Activated CD8-positive, alpha-beta memory T cell treated with anti-CD3 and anti-CD28 coated beads, Interleukin-2, amount 50 U/mL, for 1 hour (primary cell): ENCODE data around the gene DAB2IP.

Experiments
- DNase-seq: peaks from one replicate; pipeline ENCODE4 v3.0.0-alpha.2; 2020; ENCODE audit errors: extremely low read depth

DAB2IP gene

DNA sequence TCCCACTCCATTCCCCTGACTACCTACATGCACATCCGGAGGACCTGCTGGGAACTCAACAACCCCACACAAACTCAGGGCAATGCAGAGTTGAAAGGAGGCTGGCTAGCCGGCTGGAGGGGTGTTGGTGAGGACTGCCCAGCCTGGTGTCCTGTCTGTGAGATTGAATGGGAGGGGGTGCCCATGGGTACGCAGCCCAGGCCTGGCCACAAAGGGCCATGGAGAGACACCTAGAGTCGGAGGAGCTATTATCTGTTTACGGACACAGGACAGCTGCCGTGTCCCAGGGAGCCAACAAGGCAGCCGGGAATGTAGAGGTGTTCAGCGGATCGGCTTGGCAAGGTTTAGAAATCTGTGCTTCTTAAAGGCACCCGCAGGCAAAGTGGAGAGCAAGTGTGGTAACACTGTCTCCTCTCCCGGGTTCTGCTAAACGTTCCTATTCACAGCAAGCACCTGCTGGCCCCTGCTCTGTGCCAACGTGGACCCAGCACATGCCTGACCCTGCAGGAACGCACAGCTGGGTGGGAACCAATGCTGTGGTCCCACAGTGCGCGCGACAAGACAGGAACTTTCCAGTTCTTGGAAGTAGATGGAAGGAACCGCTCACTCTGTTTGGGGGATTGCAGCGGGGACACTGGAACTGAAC is 166.7 kb downstream of the DAB2IP start:
- DNase-seq, result no peak

- DNase-seq, result no peak
These were observed 167.5 kb downstream of the DAB2IP start for GRCh38 chr9:121818841-121819427.

- no peak for DNase-seq
These were observed 168.2 kb downstream of the DAB2IP start for GRCh38 chr9:121819428-121820231.

GRCh38 chr9:121820286-121821005 is 169.0 kb downstream of the DAB2IP start:
- DNase-seq, result no peak

DNA sequence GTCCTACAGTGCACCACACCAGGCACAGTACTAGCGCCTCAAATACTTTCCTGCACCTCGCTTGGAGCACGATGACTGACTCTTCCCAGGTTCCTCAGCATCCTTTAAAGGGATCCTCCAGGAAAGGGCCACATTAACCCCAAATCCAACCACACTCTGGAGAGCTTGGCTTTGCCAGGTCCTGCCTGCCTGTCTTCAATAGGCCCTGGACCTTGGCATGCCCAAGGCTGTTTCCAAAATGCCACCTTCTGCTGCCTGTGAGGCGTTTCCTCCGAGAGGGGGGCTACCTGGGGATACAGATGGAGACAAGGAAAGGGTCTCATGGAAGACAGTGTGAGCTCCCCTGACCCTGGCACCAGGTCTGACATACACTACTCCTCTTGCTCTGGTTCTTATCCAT is 169.9 kb downstream of the DAB2IP start:
- no peak for DNase-seq

- no peak for DNase-seq
These were observed 171.0 kb downstream of the DAB2IP start for GRCh38 chr9:121822093-121823085.

GRCh38 chr9:121823451-121824169 is 172.2 kb downstream of the DAB2IP start:
- DNase-seq, result no peak

DNA sequence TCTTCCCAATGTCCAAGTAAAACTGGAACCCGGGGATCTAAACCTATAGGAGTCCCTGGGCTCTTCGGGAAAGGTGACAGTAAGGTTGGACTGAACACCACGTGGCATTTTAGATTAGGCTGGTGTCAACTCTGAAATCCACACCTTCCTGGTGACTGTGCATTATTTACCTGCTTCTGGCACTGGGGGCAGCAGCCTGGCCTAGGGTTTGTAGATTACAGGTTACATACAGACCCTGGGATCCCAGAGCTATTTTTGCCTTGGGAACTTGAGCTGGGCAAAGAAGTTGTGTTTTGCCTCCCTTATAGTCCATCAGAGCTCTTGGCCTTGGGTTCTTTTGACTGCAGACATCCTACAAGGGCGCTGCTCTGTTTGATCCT is 173.2 kb downstream of the DAB2IP start:
- DNase-seq, result no peak

DNA sequence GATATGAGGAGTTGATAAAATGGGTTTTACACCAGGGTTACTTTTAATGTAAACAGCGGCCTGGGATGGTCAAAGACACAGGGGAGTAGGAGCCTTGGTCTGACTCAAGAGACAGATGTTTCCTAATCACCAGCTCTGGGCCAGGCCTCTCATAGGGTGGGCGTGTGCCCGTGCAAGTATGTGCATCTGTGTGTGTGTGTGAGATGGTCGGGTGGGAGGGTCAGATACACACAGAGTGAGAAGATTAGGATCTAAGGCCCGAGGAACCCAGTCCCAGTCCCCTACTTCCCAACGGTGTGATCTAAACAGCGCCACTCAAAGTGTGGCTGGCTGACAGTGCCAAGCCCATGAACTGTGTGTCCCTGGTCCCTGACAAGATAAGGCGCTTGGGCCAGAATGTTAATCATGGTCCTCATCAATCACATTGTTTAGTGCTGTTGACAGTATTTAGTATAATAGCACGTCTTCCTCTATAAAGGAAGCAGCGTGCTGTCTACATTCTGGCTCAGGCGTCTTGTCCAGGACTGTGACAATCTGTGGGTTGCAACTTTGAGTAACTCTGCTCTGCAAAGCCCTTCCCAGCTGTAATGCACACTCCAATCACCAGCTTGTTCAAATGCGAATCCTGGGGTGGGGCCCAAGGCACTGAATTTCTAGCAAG is 173.7 kb downstream of the DAB2IP start:
- DNase-seq, result no peak

- no peak for DNase-seq
These were observed 175.3 kb downstream of the DAB2IP start for GRCh38 chr9:121826711-121827110.

DNA sequence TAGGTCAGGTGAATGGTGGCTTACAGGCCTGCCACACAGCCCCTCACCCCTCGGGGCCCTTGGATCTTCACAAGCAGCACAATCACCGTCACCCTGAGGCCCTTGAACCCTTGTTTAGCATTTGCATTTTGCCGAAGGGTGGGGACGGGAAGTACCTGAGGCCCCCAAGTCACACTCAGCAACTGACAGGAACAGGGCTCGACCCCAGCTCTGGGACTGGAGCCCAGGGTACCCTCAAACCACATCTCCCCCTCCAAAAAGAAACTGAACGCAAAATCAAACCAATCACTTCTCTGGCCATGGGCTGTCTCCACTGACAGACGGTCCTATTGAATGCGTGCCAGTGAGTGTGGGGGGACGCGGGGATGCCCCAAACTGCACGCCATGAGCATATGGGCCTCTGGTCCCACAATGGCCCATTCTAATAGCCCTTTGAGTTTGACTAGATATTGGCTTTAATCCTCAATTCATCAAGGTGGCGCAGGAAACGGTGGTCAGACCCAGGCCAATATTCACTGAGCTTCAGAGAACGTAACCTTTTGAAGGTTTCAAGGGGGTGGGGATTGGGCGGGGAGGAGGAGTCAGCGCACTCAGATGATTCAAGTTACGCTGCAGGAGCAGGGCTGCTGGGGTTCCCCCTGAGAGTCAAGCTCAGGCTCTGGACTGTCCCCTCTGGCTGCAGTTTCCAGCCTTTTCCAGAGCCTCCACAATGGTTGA is 176.0 kb downstream of the DAB2IP start:
- DNase-seq, result no peak

DNA sequence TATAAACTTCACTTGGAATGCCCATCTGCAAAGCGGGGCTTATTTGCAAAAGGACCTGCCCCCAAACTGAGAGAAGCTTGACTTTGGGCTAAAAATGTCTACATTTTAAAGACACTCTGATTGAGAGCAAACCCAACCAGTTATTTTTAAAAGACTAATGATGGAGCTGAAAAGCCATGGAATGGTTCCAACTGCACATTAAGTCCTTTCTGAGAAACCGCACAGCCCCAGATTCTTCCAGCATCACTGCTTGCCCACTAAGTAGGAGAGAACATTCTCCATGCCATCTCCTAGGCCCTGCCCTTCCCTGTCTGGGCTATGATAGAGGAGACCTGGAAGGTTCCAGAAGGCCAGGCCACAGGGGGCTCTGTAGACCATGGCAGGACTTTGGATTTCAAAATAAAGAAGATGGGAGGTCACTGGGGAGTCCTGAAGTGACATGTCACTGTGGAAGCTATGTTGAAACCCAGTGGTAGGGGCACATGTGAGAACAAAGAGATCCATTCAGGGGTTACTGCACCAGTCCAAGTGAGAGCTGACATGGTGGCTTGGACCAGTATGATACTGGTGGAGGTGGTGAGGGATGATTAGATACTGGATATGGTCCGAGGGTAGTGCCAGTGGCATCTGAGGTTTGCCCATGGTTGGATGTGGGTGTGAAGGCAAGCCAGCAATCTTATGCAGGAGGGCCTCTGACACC is 179.2 kb downstream of the DAB2IP start:
- DNase-seq, result no peak

DNA sequence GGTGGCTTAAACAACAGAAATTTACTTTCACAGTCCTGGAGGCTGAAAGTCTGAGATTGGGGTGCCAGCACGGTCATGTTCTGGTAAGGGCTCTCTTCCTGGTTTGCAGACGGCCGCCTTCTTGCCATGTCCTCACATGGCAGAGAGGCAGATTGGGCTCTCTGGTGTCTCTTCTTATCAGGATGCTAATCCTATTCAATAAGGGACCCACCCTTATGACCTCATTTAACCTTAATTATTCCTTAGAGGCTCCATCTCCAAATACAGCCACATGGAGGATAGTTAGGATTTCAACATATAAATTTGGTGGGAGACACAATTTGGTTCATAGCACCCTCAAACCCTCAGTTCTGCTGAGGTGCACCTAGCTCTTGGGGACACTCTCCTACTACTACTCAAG is 180.4 kb downstream of the DAB2IP start:
- DNase-seq, result no peak

- no peak for DNase-seq
These were observed 181.6 kb downstream of the DAB2IP start for GRCh38 chr9:121833061-121833460.
